HG03159 (cell line): ENCODE measurements around the gene IL1RAPL1.

Experiments used
- ATAC-seq: cut with Tn5 transposase; IDR thresholded peaks from one replicate; pipeline ENCODE4 v1.9.1; 2021; ENCODE audit warnings: mild to moderate bottlenecking, moderate library complexity; ENCODE audit not compliant: unreplicated experiment

The IL1RAPL1 gene

DNA sequence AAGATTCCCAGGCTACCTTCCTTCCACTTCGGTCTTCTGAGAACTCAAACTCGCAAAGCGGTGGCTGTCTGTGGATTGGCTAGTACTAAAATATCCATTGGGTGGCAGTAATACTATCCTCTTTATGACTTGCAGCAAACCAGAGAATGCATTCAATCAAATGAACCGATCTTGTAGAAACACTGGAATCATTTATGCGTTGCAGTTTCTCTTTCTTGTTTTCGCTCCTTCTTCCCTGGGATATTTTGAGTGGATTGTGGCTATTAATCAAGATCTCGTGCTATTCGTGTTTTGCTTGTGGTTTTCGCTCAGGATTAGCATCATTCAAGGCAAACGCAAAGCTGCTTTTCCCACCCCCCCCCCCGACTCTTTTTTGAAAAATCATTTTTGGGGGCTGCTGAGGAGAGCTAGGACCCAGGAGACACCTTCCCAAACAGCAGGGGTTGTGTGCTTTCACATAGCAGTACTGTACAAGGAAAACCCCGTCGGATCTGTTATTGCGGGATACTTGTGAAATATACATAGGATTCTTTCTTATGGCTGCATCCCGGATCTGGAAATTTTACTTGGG is at the start of gene IL1RAPL1:
TSS of gene IL1RAPL1 (plus strand) at position 466 of the 571 bp plus-strand sequence.
- no peak for ATAC-seq

DNA sequence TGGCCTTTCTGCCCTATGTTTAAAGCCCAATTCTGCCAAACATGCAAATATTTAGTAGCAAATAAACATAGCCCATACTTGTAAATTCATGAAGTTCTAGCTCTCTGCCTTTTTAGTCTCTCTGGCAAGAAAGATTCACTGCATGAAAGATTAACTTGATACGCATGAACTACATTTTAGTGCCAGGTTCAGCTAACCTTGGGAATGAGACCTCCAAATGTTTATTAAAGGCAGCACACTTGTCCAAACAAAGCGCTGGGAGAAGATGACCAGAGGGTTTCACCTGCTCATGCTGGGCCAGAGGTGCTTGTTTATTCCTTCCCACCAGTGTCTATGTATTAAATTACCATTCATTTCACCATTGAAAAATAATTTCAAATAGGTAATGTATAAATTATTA is 44.5 kb upstream of the IL1RAPL1 start:
- no peak for ATAC-seq

DNA sequence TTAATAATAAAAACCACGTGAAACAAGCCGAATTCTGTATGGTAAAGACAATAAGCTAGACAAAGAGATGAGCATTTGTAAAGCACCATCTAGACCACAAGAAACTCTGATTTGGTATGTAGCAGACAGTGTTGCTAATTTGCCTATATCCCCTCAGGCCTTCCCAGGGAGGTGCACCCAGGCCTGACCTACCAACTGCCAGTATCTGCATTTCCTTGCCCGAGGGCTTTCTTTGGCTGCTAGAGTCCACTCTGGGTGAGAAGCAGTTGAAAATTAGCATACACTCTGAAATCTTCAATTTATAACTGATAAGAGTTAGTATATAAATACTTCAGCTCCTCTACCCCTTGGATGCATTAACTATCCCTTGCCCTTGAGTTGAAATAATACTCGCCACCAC is 37.4 kb upstream of the IL1RAPL1 start:
- no peak for ATAC-seq

DNA sequence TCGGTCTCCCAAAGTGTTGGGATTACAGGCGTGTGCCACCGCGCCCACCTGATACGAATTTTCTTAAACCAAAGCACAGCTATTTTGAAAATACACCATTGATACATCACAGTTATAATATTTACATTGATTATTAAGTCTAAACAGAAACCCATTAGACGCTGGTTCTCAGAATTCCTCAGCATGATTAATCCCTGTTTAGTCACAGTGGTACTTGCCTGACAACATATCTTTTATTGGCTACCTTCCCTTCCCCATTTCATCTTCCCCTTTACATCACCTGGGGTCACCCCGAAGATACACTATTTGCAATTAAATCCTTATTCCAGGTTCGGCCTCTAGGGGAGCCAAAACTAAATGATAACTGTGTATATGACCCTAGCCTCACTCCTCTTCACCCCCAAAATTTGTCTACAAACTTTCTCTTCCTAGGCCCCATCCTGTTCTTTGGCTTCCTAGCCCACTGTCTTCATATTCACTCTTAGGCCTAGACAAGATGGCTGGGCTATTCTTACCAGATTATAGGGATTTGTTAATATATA is 36.8 kb upstream of the IL1RAPL1 start:
- ATAC-seq = no peak

DNA sequence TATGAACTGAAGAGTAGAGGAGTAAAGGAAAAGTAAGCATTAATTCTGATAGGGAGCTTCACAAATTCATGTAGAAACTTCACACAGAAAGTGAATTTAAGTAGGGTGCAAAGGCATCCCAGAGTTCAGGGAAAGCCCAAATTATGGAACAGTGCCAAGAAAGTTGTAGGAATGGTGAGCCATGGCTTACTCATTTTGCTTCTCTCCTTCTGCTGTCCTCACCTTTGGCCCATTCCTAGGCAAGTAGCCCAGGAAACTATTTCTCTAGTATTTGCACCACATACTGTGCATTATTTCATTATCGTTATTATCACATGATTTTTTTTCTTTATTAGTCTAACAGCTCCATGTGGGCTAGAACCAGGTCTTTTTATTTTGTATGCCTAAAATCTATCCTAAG is 34.9 kb upstream of the IL1RAPL1 start:
- ATAC-seq = no peak

DNA sequence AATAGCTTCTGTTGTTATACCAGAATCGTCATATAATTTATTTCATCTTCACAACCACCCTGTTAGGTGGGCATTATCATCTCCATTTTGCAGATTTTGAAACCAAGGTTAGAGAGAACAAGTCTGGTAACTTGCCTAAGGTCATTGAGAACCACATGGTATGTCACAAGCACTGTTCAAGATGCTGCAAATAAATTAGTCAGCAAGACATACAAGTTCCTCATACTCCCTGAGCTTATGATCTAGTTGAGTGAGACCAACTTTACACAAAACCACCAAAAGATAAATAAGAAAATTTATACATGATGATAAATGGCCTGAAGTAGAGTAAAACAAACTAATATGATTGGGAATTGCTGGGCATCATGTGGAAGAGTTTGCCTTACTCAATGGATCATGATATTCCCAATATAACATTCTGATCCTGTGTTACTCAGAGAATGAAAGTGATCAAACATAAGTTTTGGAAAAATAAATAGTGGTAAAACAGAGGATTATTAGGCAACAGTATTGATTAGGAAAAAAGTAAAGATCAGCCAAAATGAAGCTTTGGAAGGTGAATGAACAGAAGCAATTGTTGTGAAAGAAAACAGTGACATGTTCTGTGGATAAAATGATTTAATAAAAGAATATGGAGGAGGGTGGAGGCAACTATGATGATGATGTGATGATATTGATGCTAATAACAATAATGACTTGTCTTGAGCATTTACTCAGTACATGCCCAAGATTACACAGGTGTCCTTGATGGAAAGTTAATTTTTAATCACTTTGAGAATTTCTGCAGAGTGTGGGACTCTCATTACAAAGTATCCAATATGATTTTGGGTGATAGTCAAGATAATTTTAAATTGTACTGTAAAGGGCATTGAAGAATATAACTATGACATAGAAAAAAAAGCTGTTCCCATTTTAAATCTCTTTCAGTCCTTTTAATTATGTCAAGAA is 34.1 kb upstream of the IL1RAPL1 start:
- ATAC-seq = no peak

GRCh38 chrX:28576117-28576516 is 11.1 kb upstream of the IL1RAPL1 start:
- no peak for ATAC-seq

DNA sequence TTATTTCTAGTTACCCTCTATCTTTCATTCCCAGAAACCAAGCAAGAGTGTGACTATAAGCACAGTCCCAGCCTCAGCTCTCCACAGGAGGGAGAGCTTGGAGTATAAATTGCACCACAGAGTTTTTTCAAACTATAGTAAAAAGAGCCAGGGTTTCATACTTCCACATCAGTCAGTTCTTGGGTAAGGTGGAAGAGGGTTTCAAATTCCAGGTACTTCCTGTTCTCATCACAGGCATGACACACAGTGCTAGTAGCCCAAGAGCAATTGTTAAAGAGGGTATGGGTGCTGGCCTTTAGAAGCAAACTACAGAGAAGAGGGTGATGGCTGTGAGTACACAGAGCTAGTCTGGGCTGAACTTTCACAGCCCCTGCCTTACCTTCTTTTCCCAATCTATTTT is 5.7 kb upstream of the IL1RAPL1 start:
- no peak for ATAC-seq

DNA sequence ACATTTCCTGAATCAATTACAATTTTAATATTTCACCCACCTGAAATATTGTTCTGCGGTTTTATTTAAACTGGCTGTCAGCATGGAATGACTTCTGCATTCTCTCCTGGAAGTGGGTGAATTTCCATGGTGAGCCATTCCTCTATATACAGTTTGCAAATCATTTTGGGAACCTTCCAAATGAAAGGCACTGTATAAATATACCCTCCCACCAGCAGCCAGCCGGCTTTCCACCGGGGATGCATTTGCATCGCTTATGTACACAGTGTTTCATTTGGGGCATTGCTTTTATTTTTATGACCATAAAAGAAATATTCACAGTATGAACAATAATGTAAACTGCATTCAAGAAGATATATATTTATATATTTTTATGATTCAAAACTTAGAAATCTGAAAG is 4.7 kb upstream of the IL1RAPL1 start:
- no peak for ATAC-seq

DNA sequence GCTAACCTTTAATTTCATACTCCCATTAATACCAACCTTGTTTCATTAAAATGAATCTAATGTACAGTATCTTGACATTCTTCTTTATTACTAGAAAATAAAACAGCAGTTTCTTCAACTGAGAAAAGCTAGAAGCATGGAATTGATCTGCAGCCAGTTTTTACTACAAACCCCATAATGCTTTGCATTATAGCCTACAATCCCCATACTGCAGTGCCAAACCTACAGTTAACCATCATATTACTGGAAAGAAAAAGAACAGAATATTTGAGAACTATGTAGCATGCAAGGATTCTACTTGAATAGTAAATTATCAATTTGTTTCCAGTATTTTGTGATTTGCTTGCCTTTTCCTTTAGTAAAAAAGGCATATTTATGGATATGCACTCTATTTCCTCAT is 3.2 kb upstream of the IL1RAPL1 start:
- ATAC-seq = no peak

GRCh38 chrX:28585767-28586166 is 1.5 kb upstream of the IL1RAPL1 start:
- no peak for ATAC-seq

DNA sequence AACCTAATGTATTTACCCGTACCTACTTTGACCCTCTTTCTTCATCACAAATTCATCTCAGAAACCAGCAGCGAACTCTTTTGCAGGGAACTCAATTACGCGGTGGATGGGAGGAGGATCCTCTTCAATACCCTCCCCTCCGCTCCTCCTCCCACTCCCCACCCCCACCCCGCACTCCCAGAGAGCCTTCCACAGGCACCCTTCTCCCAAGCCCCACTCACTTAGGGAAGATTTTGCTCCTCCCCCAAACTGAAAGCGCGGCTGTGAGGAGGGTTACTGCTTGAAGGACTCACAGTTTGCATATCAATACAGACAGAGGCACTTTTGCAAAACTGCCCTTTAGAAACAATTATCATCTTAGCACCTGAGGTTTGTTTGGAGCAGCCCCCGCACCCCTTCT is 960 bp upstream of the IL1RAPL1 start:
- no peak for ATAC-seq

DNA sequence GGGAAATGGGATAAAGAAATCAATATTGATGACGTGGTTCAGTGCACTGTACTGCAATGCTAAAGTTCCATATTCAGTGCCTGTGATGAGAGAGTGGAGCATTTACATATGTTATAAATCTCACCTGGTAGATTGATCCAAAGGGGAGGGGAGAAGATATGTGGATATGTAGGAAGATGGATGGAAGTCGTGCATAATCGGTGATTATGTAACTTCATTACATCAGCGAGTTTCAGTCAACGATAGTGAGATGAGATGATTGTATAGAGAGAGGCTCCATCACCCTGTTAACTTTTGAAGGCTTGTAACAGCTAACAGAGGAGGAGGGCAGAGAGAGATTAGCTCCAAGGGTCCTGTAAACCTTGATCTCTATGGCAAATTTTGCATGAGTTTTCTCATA is 1.8 kb downstream of the IL1RAPL1 start:
- ATAC-seq = no peak

- ATAC-seq = no peak
Observed at GRCh38 chrX:28590396-28590795, 3.1 kb downstream of the IL1RAPL1 start.

DNA sequence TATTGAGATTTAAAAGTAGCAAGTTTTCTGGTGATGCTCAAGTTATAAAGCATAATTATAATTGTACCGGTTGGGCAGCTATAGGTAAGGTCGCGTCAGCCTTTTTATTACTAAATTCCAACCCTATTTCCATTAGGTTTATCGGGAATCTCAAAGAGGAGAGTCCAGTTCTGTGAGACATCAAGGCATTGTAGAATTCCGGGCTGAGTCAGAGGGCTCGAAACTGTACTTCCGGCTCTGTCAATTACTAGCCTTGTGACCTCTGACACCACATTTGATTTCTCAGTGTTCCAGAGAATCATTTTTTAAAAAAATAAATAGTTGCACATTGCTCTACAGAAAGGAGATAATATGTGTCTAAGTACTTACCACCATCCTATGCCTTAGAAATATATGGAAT is 4.3 kb downstream of the IL1RAPL1 start:
- no peak for ATAC-seq

DNA sequence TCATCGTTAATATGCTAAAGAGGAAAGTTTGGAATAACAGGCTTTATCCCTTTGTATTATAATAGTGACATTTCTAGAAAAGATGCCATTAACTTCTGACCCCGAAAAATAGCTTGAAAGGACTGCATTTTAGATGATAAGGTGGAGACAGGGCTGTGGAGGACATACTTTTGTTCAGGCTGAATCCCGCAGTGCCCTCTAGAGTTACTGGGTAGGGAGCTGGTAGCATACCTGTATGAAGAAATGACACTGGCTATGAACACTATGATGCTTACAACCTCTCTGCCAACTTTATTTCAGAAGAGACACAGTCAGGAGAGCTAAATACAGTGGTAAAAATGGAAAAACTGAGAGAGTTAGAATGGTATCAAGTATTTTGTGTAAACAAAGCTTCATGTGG is 8.1 kb downstream of the IL1RAPL1 start:
- ATAC-seq = no peak

DNA sequence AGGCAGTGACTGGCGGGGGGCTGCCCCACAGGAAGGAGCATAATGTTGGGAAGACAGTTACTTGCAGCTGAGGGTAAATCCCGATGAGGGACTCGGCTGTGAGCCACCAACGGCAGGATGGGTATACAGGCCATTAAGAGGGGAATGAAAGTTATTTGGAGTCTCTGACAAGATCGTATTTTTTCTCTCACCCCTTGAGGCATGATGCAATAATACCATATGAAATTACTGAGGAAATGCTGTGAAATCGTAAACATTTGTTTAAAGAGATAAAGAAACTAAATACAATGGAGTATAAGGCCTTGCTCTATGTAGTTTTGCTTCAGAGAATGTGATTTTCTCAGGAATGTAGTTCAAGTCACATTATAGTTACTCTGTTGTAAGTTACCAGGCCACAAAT is 12.7 kb downstream of the IL1RAPL1 start:
- no peak for ATAC-seq

DNA sequence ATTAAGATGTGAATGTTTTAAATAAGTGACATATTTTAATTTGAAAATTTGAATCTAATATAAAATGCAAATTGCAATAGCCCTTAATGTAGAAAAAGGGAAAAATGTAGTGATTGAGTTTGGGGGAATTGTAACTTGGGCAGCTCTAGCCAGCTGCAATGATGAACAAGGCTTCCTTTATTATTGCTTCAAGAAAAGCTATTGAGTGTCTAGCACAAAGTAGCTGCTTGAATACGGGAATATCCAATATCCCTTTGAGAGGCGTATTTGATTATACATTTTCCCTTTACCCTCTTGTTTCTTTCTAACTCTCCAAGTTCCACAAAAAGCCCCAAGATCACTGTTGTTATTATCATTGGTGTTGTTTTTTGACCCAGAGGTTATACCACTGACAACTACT is 21.8 kb downstream of the IL1RAPL1 start:
- no peak for ATAC-seq

GRCh38 chrX:28609917-28610613 is 22.8 kb downstream of the IL1RAPL1 start:
- ATAC-seq = no peak

GRCh38 chrX:28610746-28611145 is 23.5 kb downstream of the IL1RAPL1 start:
- ATAC-seq = no peak

GRCh38 chrX:28613558-28613957 is 26.3 kb downstream of the IL1RAPL1 start:
- ATAC-seq = no peak

DNA sequence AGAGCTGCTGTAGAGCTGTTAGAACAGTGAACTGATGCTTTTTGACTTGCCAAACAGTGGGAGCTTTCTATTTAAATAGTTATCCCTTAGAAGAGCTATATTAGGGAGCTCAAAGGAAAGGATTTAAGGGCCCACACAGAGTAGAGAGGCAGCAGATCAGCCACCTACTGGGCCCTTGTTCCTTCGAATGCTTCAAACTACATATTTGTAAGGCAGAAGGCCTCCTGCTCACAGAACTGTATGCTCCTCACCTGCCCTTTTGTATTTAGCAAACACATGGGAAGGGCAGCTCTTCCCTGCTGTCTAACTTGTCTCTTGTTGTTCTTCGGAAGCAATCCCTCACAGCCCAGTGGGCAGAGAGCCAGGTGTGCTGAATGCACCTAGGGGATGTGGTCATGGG is 38.0 kb downstream of the IL1RAPL1 start:
- no peak for ATAC-seq
